Caco-2 (cell line): Measurements from ENCODE around the gene TP53BP2. TPM values are rescaled to one million over a fixed set of nuclear protein-coding genes. Genes with fewer than 3 reads are reported as not detected.

Experiments
- BruUV-seq: library from RNA; stranded (reverse); fragments of 400-500 nt; replicated peaks from 2 replicates; lab custom pipeline; 2021; lab: Mats Ljungman, UMichigan
- CTCF ChIA-PET: fragments of 300-600 bp; sonication (Branson Sonifier 250); formaldehyde crosslinking; loops from one replicate; lab custom pipeline; 2022; ENCODE audit warnings: antibody characterized with exemption; lab: Charles Lee
- POLR2A ChIA-PET: fragments of 300-600 bp; sonication (Branson Sonifier 250); formaldehyde crosslinking; loops from one replicate; lab custom pipeline; 2022; ENCODE audit warnings: antibody characterized with exemption; lab: Charles Lee
- DNase-seq, 2 experiments: peaks; one replicate each; pipeline versions ENCODE4 v3.0.0 to v3.0.0-alpha.2; 2020 to 2022
- H3K27me3 ChIP-seq: replicated peaks from 2 replicates; pipeline ENCODE4 v1.6.0; 2011; ENCODE audit warnings: low read length; ENCODE audit not compliant: control insufficient read depth, insufficient read depth
- H3K36me3 ChIP-seq: 2 replicates; pipeline ENCODE4 v1.5.1; 2011; ENCODE audit warnings: low read length; ENCODE audit not compliant: control insufficient read depth, insufficient read depth
- H3K4me1 ChIP-seq: fragments of 250-450 bp; sonication (Bioruptor Pico); 2 replicates; pipeline ENCODE4 v1.5.1; 2020; ENCODE audit warnings: mild to moderate bottlenecking
- H3K4me3 ChIP-seq: 2 replicates; pipeline ENCODE4 v1.5.1; 2011; ENCODE audit warnings: low read depth, mild to moderate bottlenecking, control low read depth, low read length
- H3K9me3 ChIP-seq: fragments of 250-450 bp; sonication (Bioruptor Pico); 2 replicates; pipeline ENCODE4 v1.5.1; 2020; ENCODE audit warnings: mild to moderate bottlenecking, moderate library complexity
- H3K27ac Mint-ChIP-seq: one replicate; pipeline ENCODE4 v1.8.0; 2022; ENCODE audit warnings: mixed read lengths; ENCODE audit not compliant: unreplicated experiment
- H3K27me3 Mint-ChIP-seq: one replicate; pipeline ENCODE4 v1.8.0; 2022; ENCODE audit warnings: mixed read lengths; ENCODE audit not compliant: insufficient read depth, unreplicated experiment
- H3K36me3 Mint-ChIP-seq: one replicate; pipeline ENCODE4 v1.8.0; 2022; ENCODE audit warnings: mild to moderate bottlenecking, mixed read lengths; ENCODE audit not compliant: insufficient read depth, unreplicated experiment
- H3K4me1 Mint-ChIP-seq: one replicate; pipeline ENCODE4 v1.8.0; 2022; ENCODE audit warnings: low read depth, mixed read lengths; ENCODE audit not compliant: unreplicated experiment
- H3K4me3 Mint-ChIP-seq: one replicate; pipeline ENCODE4 v1.8.0; 2022; ENCODE audit warnings: mild to moderate bottlenecking, moderate library complexity, mixed read lengths; ENCODE audit not compliant: unreplicated experiment
- H3K9me3 Mint-ChIP-seq: one replicate; pipeline ENCODE4 v1.8.0; 2022; ENCODE audit warnings: mixed read lengths; ENCODE audit not compliant: unreplicated experiment
- CTCF ChIP-seq, 2 experiments: fragments of 200-600 bp in 1 of 2; IDR thresholded peaks; 1 replicate in 1 of 2; 2 replicates in 1 of 2; pipeline versions ENCODE4 v1.5.1 to v1.8.0; 2011 to 2022; ENCODE audit warnings: antibody characterized with exemption in 1 of 2, control low read depth in 1 of 2, inconsistent platforms in 1 of 2, low read depth in 1 of 2, low read length in 1 of 2, mild to moderate bottlenecking in 1 of 2, moderate library complexity in 1 of 2; ENCODE audit not compliant: insufficient read depth in 1 of 2, severe bottlenecking in 1 of 2, unreplicated experiment in 1 of 2
- intact Hi-C: fragments of 100-400 bp; cut with micrococcal nuclease; formaldehyde crosslinking; loops from one replicate; pipeline ENCODE4 v1.10.0; 2022; ENCODE audit not compliant: unreplicated experiment
- total RNA-seq: library from RNA; stranded (reverse); gene quantifications from 2 replicates; pipeline ENCODE4 v1.2.3, GENCODE V29; 2022

The TP53BP2 gene
- total RNA-seq, 1 experiment from 2014 or later = 49.6 TPM

- CTCF ChIA-PET = interaction anchor here (0.7 to 1.4 kb wide), 7 partner anchors 15 to 67 kb away, joined by 3 to 4 read pairs (median 3); no protein-coding TSS in a partner anchor
Observed at GRCh38 chr1:223765036-223765718, 80.6 kb downstream of the TP53BP2 start.

GRCh38 chr1:223763881-223764280 is 81.9 kb downstream of the TP53BP2 start:
- H3K27ac Mint-ChIP-seq = peak overlapping the region; percentile 85
- peaks cover 80% of the 10 kb centered on the region for H3K36me3 Mint-ChIP-seq
- Histone ChIP-seq H3K4me3 (no peak overlapping the region), H3K36me3 (peaks cover 2% of the 10 kb centered on the region; the same call in 1 of the 2 replicates), H3K4me1 (peaks cover 75% of the 10 kb centered on the region), H3K27me3 (no peaks in the 10 kb centered on the region), H3K9me3 (no peaks in the 10 kb centered on the region)
- intact Hi-C loops = no loop called here
- DNase-seq = no peak
- H3K4me3 Mint-ChIP-seq = no peak overlapping the region
- BruUV-seq = no TSS peak
- no peaks in the 10 kb centered on the region for H3K9me3 Mint-ChIP-seq
- no peak for TF ChIP-seq CTCF (IDR thresholded peaks at IDR 0.05; ENCODE audit: insufficient read depth in 1 of 2, low read depth in 1 of 2, low read length in 1 of 2, severe bottlenecking in 1 of 2, unreplicated experiment in 1 of 2)
- H3K4me1 Mint-ChIP-seq = peaks cover 44% of the 10 kb centered on the region
- no peaks in the 10 kb centered on the region for H3K27me3 Mint-ChIP-seq
- POLR2A ChIA-PET = no interaction called here
- CTCF ChIA-PET = no interaction called here

More at GRCh38 chr1:223765036-223765718, 80.6 kb downstream of the TP53BP2 start:
- Mint-ChIP-seq H3K4me1 (peaks cover 40% of the 10 kb centered on the region), H3K27ac (peak overlapping the region; percentile 85), H3K4me3 (peak overlapping the region; percentile 11), H3K9me3 (no peaks in the 10 kb centered on the region), H3K27me3 (no peaks in the 10 kb centered on the region), H3K36me3 (peaks cover 80% of the 10 kb centered on the region)
- DNase-seq = peak; percentile 76 to 91
- POLR2A ChIA-PET = interaction anchor here (0.5 to 0.9 kb wide), 2 partner anchors 12 to 55 kb away, joined by 3 read pairs; no protein-coding TSS in a partner anchor
- no peak for TF ChIP-seq CTCF (IDR thresholded peaks at IDR 0.05; ENCODE audit: insufficient read depth in 1 of 2, low read depth in 1 of 2, low read length in 1 of 2, severe bottlenecking in 1 of 2, unreplicated experiment in 1 of 2)
- H3K36me3 ChIP-seq = peaks cover 7% of the 10 kb centered on the region
- no peak overlapping the region for H3K4me3 ChIP-seq
- intact Hi-C loops = no loop called here
- H3K4me1 ChIP-seq = peaks cover 67% of the 10 kb centered on the region
- no peaks in the 10 kb centered on the region for H3K27me3 ChIP-seq
- BruUV-seq = no TSS peak
- H3K9me3 ChIP-seq = no peaks in the 10 kb centered on the region

GRCh38 chr1:223763251-223763650 is 82.5 kb downstream of the TP53BP2 start:
- intact Hi-C loops = no loop called here
- CTCF ChIA-PET = no interaction called here
- no peaks in the 10 kb centered on the region for H3K9me3 ChIP-seq
- H3K4me3 ChIP-seq = no peak overlapping the region
- no peak for DNase-seq
- BruUV-seq = no TSS peak
- peaks cover 80% of the 10 kb centered on the region for H3K36me3 Mint-ChIP-seq
- H3K9me3 Mint-ChIP-seq = no peaks in the 10 kb centered on the region
- H3K27me3 ChIP-seq = no peaks in the 10 kb centered on the region
- POLR2A ChIA-PET = interaction anchor here (0.6 kb wide), 1 partner anchor 74 kb away, joined by 3 read pairs; no protein-coding TSS in a partner anchor
- no peak overlapping the region for H3K4me3 Mint-ChIP-seq
- H3K27ac Mint-ChIP-seq = peak overlapping the region; percentile 79
- no peak for TF ChIP-seq CTCF (IDR thresholded peaks at IDR 0.05; ENCODE audit: insufficient read depth in 1 of 2, low read depth in 1 of 2, low read length in 1 of 2, severe bottlenecking in 1 of 2, unreplicated experiment in 1 of 2)
- H3K27me3 Mint-ChIP-seq = no peaks in the 10 kb centered on the region
- H3K4me1 ChIP-seq = peaks cover 77% of the 10 kb centered on the region
- H3K4me1 Mint-ChIP-seq = peaks cover 44% of the 10 kb centered on the region
- H3K36me3 ChIP-seq = peaks cover 2% of the 10 kb centered on the region; the same call in 1 of the 2 replicates
